NCI-H1092 (cell line): ENCODE results near the gene AMBN.
"Not testable (repeated sequence)": the region's sequence is repeated elsewhere in the genome, so short reads cannot be mapped to it uniquely, and the experiment has no call there.

ENCODE experiments used
- DNase-seq: peaks from one replicate; lab custom pipeline; 2025; lab: John Stamatoyannopoulos, UW

The AMBN gene

DNA sequence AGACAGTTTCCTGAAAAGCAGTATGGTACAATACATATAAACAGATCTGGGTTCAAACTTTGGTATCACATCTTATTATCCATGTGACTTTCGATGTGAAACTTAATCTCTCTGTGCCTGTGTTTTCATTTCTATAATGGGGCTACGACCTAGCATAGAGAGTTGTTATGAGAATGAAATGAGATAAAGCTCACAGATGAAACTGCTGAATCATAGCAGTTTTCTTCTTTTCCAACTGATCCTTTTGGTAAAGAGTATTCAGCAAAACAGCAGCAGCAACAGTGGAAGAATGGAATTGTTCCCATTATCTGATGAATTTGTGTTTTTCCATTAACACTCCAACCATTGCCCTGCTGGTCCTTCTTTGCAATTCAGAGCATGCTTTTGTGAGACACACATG is 16.3 kb downstream of the AMBN start:
- no peak for DNase-seq

DNA sequence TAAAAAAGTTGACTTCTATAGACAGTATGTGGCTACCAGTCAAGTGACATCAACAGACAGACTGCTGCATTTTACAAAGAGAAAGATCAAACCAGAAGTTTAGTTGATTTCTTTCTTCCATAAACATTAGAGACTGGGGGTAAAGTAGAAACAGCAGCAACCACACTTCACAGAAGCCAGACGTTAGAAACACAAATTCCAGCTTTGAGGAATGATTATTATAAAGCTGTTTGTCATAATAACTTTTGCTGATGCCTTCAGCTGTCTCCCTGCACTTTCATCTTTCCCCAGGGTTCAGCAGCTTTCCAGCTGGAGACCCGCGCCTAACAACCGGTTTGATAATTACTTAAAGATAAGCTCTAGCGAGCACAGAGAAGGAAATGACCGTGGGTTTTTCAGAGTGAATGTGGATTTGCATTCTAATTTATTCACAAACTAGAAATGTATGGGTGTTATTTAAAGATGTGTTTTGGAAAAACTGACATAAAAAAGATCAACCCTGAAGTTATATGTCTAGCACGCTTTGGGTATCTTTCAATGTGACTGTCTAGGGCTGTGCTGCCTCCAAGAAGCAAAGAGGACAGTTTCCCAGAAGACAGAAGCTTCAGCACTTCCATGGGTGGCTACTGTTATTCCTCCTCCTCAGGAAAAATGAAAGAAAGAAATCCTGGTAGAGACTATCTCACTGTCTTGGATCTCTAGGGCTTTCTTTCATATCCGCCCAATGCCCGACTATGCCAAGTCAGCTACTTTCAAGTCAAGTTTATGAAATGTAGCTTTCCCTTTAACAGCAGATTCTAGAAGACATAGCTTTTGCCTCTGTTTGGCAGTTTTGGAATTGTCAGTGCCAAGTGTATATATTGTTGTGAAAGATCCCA is 21.5 kb downstream of the AMBN start:
- DNase-seq: no peak

DNA sequence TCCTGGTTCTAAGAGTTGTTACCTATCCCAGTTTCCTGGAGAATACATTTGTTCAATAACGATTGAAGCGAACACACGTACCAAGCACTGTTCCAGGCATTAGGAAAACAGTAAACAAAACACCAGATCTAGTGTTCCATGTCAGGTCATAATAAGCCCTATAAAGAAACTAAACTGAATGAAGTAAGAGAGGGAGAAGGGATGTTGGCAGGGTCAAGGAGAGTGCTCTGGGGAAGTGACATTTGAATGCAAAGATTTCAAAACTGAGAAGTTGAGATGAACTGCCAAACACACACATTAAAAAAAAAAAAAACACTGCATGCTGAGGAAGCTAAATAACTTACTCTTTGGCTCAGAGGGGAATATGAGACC is 22.1 kb downstream of the AMBN start:
- no peak for DNase-seq

DNA sequence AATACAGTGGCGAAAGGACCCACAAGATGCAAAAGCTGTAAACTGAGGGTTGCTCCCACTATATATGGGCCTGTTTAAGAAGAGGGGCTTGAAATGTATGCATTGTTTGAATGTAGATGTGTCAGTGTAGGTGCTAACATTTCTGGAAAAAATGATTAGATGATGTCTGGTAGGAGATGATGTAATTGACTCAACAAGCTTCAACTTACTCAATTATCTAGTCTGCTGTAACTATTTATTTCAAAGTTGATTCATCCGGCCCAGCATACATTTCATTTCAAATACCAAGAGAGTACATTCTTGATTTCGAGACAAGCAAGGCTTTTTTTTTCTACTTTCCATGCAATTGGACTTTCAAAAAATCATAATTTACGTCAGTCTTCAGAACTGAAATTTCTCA is 27.2 kb downstream of the AMBN start:
- no peak for DNase-seq

DNA sequence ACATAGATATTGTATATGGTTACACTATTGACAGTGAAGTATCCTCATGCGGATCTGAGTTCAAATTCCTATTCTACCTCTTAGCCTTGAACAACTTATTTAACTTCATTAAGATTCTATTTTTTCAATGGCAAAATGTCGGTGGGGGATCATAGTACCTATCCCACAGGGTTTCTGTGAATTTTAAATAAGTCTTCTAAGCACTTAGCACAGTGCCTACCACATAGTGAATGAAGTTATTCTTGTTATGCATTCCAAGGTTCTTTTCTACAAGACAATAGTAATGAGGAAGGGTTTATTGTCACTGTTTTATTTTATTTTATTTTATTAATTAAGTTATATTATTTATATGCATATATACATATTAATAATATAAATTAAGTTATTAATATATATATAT is 27.7 kb downstream of the AMBN start:
- no peak for DNase-seq

DNA sequence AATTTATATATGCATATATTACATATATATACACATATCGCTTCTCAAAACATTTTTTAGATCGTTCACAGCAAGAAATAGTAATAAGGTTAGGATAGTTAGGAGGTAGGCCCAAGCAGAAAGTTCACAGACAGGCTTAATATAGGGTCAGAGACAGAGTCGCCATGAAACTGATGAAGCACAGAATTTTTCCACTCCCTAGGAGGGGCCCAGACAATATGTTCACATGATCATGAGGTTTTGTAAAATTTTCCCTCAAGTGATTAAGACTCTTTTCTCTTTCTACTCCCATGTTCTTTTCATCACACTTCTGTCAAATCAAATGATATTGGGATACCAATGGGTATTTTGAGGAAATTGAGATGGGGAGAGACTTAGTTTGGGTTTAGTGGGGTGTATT is 31.3 kb downstream of the AMBN start:
- DNase-seq: no peak

DNA sequence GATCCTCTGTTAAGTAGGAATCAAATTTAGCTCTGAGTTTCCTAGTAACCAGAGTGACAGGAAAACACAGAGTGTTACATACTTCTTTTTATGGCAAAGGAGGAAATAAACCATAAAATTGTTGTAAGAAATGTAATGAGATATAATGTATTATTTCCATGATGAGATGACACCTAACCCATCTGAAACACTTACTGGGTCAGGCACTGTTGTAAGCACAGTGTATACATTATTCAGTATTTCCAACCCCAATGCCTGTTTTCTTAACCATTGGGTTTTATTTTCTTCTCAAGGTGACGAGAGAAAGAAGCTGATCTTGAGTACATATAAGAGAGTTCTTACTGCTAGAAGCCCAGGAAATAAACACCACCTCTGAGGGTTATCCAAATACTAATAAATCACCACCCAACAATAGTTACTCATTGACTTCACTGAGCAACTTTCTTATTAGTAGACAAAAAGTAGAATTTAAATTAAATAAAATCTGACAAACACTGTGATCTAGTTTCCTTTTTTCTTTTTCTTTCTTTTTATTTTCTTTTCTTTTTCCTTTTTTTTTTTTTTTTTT is 32.3 kb downstream of the AMBN start:
- DNase-seq: no peak

DNA sequence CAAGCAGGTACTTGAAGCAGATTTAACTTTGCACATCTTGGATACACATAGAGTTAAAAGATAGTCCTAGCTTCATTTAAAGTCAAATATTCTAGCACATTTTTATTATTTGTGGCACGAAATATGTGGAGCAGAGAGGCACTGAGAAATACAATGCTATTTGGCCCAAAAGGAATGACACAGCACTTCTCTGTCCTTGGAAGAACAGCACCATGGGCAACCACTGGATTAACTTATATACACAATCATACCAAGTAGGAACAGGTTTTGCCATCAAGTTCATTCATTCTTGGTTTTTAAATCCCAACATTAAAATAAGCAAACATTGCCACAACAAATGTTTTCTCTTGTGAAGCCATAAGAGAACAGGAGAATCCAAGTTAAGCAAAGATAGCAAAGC is 35.6 kb downstream of the AMBN start:
- no peak for DNase-seq

DNA sequence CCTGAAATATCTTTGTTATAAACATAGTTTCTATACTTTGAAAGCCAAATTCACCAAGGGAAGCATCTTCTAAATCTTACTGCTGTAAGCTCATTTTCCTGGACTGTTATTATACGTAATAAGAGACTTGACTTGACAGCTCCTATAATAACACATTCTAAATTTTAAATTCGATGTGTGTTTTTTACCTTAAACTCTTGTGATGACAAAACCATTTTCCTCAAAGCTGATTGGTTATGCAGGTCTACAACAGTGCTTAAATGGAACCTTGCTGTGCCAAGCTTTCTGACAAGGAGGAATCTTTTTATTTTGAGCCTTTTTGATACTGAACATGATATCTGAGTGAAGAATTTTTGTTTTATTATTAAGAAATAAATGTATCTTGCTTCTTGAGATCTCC is 36.4 kb downstream of the AMBN start, which contains the start of gene ENAM:
ENAM (plus strand) TSS at position 301 of the 400 bp plus-strand sequence. CDS start 757 bp downstream, outside the sequence.
- DNase-seq: no peak

DNA sequence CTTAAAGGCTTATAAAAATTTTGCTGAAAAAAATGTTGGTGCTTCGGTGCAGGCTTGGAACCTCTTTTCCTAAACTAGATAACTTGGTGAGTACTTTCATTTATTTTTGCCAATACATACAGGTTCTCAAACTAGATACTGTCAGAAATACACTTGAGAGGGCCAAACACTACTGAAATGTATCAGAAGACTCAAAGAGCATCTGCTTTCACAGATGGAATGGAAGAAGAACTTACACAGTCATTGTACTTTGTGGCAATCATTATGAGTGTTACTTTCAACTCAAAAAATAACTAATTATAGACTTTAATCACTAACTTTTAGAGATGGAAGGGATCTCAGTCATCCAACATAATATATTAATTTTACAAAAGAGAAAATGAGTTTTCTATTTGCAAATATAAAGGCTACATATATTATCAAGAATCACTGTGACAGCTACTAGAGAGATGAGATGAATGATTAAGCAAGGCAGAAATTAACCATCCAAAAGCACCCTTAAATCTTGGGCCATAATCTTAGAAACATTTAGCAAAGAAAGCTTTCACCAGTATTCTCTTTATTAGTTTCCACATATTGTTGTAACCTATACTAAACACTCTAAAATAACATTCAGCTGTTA is 37.5 kb downstream of the AMBN start:
- DNase-seq: no peak

DNA sequence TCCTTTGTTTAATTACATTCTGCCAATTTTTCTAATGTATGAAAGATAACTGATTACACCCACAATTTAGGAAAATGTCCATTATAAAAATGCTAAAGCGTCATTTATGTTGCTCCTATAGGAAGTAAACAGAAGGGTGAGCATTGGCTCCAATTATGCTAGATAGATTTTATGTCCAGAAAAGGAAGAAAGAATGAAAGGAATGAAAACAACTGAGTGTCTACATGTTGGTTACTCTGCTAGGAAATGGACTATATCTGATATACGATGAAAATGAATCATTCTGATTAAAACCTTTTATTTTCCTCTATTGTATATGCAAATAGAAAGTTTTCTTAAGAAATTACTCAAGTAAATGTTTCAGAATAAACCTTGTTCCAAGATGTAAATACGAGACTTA is 38.1 kb downstream of the AMBN start:
- DNase-seq: no peak

DNA sequence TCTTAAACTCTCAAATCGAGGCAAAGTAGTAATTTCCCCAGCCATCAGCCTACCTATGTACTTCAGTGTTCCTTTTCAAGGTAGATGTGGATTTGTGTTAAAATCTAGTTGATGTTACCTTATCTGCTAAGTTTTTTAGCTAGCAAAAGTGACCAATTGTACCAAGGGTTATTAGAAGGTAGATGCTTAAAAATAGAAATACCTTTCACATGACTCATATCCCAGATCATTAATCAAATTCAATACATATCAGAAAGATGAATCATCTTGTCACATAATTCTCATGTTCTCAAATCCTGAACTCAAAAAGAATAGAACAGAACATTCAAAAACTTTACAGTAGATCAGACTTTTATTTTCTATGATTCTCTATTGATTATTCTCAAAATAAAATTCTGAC is 40.0 kb downstream of the AMBN start:
- no peak for DNase-seq

DNA sequence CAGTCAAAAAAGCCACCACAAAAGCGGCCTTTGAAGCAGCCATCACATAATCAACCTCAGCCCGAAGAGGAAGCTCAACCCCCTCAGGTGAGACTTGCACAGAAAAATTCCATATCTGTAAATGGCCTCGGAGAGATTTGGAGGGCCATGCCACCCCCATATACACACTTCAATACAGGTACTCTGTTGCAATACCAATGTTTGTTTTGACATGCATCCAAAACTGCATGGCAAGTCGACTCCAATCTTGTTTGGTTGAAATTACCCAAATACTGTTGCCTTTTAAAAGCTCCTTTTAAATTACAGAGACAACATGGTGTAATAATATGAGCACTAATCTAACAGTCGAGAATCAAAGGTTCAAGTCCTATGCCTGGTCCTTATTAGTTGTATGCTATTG is 42.4 kb downstream of the AMBN start:
- no peak for DNase-seq

DNA sequence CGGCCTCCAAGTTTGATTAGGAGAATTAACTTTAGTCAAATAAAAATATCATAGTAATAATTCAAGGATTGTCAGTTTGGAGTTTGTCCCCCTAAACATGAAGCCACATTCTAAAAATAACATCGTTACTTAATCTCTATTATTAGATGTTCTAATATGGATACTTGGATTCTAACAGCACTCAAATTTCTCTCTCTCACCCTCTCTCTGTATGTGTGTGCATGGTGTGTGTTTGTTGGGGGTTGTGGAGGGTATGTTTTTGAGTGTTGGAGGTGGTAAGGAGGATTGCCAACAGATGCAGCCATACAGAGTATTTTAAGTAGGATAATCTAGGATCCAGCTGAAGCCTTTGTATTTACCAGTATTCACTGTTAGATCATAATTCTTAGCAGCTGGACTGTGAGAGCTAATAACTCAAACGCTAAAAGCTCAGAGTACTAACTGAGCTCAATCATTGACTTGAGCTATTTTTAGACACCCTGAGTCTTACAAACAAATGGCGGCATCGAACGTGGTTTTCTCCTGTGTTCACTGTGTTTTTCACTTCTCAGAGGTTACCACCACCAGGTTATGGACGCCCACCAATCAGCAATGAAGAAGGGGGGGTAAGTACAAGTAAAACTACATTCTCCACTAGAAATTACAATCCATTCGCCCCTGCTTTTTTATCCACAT is 45.3 kb downstream of the AMBN start:
- no peak for DNase-seq

DNA sequence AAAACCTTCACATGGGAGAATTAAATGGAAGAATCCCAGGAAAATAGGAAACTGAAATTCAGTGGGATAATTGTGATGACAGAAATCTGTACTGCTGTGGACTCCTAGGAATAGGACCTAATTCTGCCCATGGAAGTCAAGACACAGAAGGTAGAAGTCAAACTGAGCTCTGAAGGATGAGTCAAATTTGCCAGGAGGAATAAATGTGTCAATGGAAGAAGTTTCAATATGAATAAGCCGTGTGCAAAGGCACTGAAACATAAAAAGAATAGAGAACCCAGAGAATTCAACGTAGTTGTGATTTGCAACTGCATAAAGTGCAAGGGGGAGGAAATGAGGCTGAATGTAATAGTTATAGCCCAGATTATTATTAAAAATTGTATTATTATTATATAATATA is 48.1 kb downstream of the AMBN start:
- DNase-seq: no peak

DNA sequence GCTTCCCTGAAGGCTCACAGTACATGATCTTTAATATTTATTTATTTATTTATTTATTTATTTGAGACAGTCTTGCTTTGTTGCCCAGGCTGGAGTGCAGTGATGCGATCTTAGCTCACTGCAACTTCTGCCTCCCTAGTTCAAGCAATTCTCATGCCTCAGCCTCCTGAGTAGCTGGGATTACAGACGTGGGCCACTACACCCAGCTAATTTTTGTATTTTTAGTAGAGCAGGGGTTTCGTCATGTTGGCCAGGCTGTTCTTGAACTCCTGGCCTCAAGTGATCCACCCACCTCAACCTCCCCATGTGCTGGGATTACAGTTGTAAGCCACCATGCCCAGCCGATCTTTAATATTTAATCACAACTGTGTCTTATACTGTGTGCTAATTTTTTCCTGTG is 58.7 kb downstream of the AMBN start:
- DNase-seq: not testable (repeated sequence)

DNA sequence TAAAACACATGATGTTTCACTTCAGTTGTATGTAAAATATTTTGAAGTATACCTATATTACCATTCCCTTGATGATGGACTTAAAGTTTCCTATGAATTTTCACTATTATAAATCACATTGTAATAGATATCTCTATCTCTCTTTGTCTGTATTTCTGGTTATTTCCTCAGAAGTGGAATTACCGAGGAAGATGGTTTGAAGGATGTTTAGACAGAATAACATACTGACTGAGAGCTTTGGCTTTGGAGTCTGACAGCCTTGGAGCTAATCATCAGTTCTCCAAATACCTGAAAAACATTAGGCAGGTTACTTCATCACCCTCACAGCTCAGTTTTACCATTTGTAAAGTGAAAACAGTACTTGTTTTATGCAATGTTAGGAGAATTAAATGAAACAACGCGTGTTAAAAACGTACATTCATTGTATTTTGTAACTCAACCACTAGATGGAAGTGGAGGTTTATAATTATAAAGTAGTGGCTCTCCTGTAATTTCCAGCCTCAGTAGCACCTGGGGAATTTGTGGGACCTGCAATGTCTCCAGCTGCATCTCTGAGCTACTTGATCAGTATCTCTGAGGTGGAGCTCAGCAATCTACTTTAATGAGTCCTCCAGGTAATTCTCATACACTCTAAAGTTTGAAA is 59.9 kb downstream of the AMBN start:
- DNase-seq: no peak

DNA sequence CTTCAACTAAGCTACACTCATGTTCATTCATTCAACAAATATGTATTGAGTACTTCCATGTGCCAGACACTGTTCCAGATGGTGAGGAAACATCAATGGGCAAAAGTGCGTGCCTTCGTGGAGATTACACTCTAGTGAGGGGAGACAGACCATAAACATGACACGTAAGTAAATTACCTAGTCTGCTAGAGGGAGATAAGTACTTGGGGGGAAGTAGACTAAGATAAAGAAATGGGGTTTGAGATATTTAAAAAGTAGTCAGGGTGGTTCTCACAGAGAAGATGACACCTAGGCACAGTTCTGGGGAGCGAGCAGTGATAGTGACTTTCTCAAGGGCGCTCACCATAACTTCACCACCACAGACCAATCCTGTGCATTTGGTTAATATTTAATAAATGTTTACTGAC is 62.6 kb downstream of the AMBN start:
- no peak for DNase-seq
